MM.1S (cell line): ENCODE data around the gene TLE3.
"Not testable (repeated sequence)": the region's sequence is repeated elsewhere in the genome, so short reads cannot be mapped to it uniquely, and the experiment has no call there.

Experiments
- DNase-seq: peaks from one replicate; pipeline ENCODE4 v3.0.0-alpha.2; 2015
- H2AFZ ChIP-seq: fragments of 300-600 bp; sonication (generic); 2 replicates; pipeline ENCODE4 v1.6.0; 2016; ENCODE audit warnings: antibody characterized with exemption, low read length
- H3F3A ChIP-seq: fragments of 300-600 bp; sonication (generic); 2 replicates; pipeline ENCODE4 v1.6.1; 2016; ENCODE audit warnings: mild to moderate bottlenecking, antibody characterized with exemption, low read length, moderate library complexity, mixed read lengths; ENCODE audit not compliant: insufficient read depth
- H3K27ac ChIP-seq: fragments of 300-600 bp; sonication (generic); 2 replicates; pipeline ENCODE4 v1.5.1; 2016; ENCODE audit warnings: mild to moderate bottlenecking, low read length
- H3K27me3 ChIP-seq: fragments of 300-600 bp; sonication (generic); replicated peaks from 2 replicates; pipeline ENCODE4 v1.6.0; 2016; ENCODE audit warnings: low read length; ENCODE audit not compliant: insufficient read depth
- H3K36me3 ChIP-seq: fragments of 300-600 bp; sonication (generic); replicated peaks from 2 replicates; pipeline ENCODE4 v1.6.1; 2016; ENCODE audit warnings: mild to moderate bottlenecking, low read length, mixed read lengths; ENCODE audit not compliant: insufficient read depth
- H3K4me1 ChIP-seq: fragments of 300-600 bp; sonication (generic); 2 replicates; pipeline ENCODE4 v1.6.1; 2016; ENCODE audit warnings: low read length, mixed read lengths
- H3K4me2 ChIP-seq: fragments of 300-600 bp; sonication (generic); 2 replicates; pipeline ENCODE4 v1.6.0; 2016; ENCODE audit warnings: low read depth, low read length
- H3K4me3 ChIP-seq: fragments of 300-600 bp; sonication (generic); 2 replicates; pipeline ENCODE4 v1.5.1; 2016; ENCODE audit warnings: low read length, mixed read lengths
- H3K79me2 ChIP-seq: fragments of 300-600 bp; sonication (generic); 2 replicates; pipeline ENCODE4 v1.6.1; 2016; ENCODE audit warnings: mixed run types, low read length, mixed read lengths
- H3K9ac ChIP-seq: fragments of 300-600 bp; sonication (generic); 2 replicates; pipeline ENCODE4 v1.6.1; 2016; ENCODE audit warnings: low read length, mixed read lengths
- H3K9me2 ChIP-seq: fragments of 300-600 bp; sonication (generic); replicated peaks from 2 replicates; pipeline ENCODE4 v1.6.1; 2016; ENCODE audit warnings: mild to moderate bottlenecking, low read length, mixed read lengths; ENCODE audit not compliant: insufficient read depth
- H3K9me3 ChIP-seq: fragments of 300-600 bp; sonication (generic); replicated peaks from 2 replicates; pipeline ENCODE4 v1.6.1; 2016; ENCODE audit warnings: mild to moderate bottlenecking, low read length, mixed read lengths; ENCODE audit not compliant: insufficient read depth
- H4K20me1 ChIP-seq: fragments of 300-600 bp; sonication (generic); 2 replicates; pipeline ENCODE4 v1.6.1; 2016; ENCODE audit warnings: mild to moderate bottlenecking, low read length, moderate library complexity, mixed read lengths; ENCODE audit not compliant: insufficient read depth
- CTCF ChIP-seq: fragments of 300-600 bp; sonication (generic); IDR thresholded peaks from 2 replicates; pipeline ENCODE4 v1.5.1; 2016; ENCODE audit warnings: antibody characterized with exemption, low read length, mixed read lengths
- EZH2 ChIP-seq: fragments of 300-600 bp; sonication (generic); optimal IDR thresholded peaks from 2 replicates; pipeline ENCODE3; 2017; ENCODE audit warnings: low read depth, mild to moderate bottlenecking, antibody characterized with exemption, low read length, mixed read lengths
- EZH2phosphoT487 ChIP-seq: fragments of 300-600 bp; sonication (generic); IDR thresholded peaks from 2 replicates; pipeline ENCODE4 v1.6.1; 2018; ENCODE audit warnings: antibody characterized with exemption, low read length

TLE3 gene

GRCh38 chr15:70140025-70140542 lies 42.4 kb upstream of the TLE3 start:
- Histone ChIP-seq H3K36me3 (no peaks in the 10 kb centered on the region), H3K4me1 (peaks cover 11% of the 10 kb centered on the region)
- DNase-seq: no peak

GRCh38 chr15:70137967-70138366 lies 40.2 kb upstream of the TLE3 start:
- Histone ChIP-seq H3K9me2 (no peaks in the 10 kb centered on the region), H2AFZ (no peak overlapping the region), H3K4me2 (no peak overlapping the region), H3K36me3 (no peaks in the 10 kb centered on the region), H3F3A (no peaks in the 10 kb centered on the region), H3K9me3 (no peaks in the 10 kb centered on the region), H3K9ac (no peak overlapping the region), H3K79me2 (no peaks in the 10 kb centered on the region), H3K27me3 (no peaks in the 10 kb centered on the region), H3K4me1 (peaks cover 11% of the 10 kb centered on the region), H3K27ac (no peak overlapping the region), H3K4me3 (no peak overlapping the region), H4K20me1 (no peaks in the 10 kb centered on the region)
- no peak for TF ChIP-seq CTCF
- TF ChIP-seq EZH2phosphoT487: no peak
- TF ChIP-seq EZH2: no peak
- no peak for DNase-seq

More at GRCh38 chr15:70140025-70140542, 42.4 kb upstream of the TLE3 start:
- Histone ChIP-seq H3K9me3 (no peaks in the 10 kb centered on the region), H3K4me2 (no peak overlapping the region), H3K27me3 (no peaks in the 10 kb centered on the region), H3K4me3 (no peak overlapping the region), H2AFZ (no peak overlapping the region), H3K79me2 (no peaks in the 10 kb centered on the region), H3K27ac (no peak overlapping the region), H3K9me2 (no peaks in the 10 kb centered on the region), H4K20me1 (no peaks in the 10 kb centered on the region), H3K9ac (no peak overlapping the region), H3F3A (no peaks in the 10 kb centered on the region)
- no peak for TF ChIP-seq EZH2phosphoT487

GRCh38 chr15:70137021-70137420 lies 39.3 kb upstream of the TLE3 start:
- H3K27me3 ChIP-seq: not testable (repeated sequence)

GRCh38 chr15:70133781-70134421 lies 36.2 kb upstream of the TLE3 start:
- Histone ChIP-seq H3K4me1 (no peaks in the 10 kb centered on the region), H2AFZ (no peak overlapping the region), H4K20me1 (no peaks in the 10 kb centered on the region), H3K27me3 (no peaks in the 10 kb centered on the region), H3K4me2 (no peak overlapping the region), H3K79me2 (no peaks in the 10 kb centered on the region), H3K27ac (no peak overlapping the region), H3K36me3 (no peaks in the 10 kb centered on the region), H3K4me3 (no peak overlapping the region), H3K9me3 (no peaks in the 10 kb centered on the region), H3F3A (no peaks in the 10 kb centered on the region), H3K9me2 (no peaks in the 10 kb centered on the region), H3K9ac (no peak overlapping the region)
- no peak for DNase-seq
- TF ChIP-seq CTCF (no peak), EZH2 (no peak), EZH2phosphoT487 (no peak)

More at GRCh38 chr15:70137021-70137420, 39.3 kb upstream of the TLE3 start:
- not testable (repeated sequence) for H3K27ac ChIP-seq, H2AFZ ChIP-seq, H3K4me3 ChIP-seq, H3K9me2 ChIP-seq, H3K4me2 ChIP-seq, H3K36me3 ChIP-seq, DNase-seq, H3K9me3 ChIP-seq, H4K20me1 ChIP-seq, H3F3A ChIP-seq, H3K9ac ChIP-seq, H3K79me2 ChIP-seq
- H3K4me1 ChIP-seq: peaks cover 11% of the 10 kb centered on the region
